NT2/D1 (cell line): ENCODE measurements around the gene RBM28.

Source experiments
- SUZ12 ChIP-seq: IDR thresholded peaks from 2 replicates; pipeline ENCODE4 v1.6.1; 2011; ENCODE audit not compliant: insufficient read length, insufficient read depth; ENCODE audit errors: extremely low read depth
- YY1 ChIP-seq: IDR thresholded peaks from 2 replicates; pipeline ENCODE4 v1.6.1; 2011; ENCODE audit not compliant: insufficient read length, insufficient read depth
- ZNF274 ChIP-seq: IDR thresholded peaks from 2 replicates; pipeline ENCODE4 v1.6.1; 2011; ENCODE audit warnings: mild to moderate bottlenecking, low read depth, low read length

- TF ChIP-seq YY1: no peak
- no peak for TF ChIP-seq ZNF274
- TF ChIP-seq SUZ12: no peak
Observed at GRCh38 chr7:128390871-128391565, 47.3 kb upstream of the RBM28 start.
